GM20431 (cell line): Measurements from ENCODE around the gene EEFSEC.

ENCODE experiments used
- in situ Hi-C: fragments of 300-500 bp; cut with MseI, MboI; formaldehyde crosslinking; loops from one replicate; pipeline ENCODE4 v1.15.0; 2020; ENCODE audit warnings: low sequenced_read_pairs; ENCODE audit not compliant: unreplicated experiment

Gene EEFSEC

DNA sequence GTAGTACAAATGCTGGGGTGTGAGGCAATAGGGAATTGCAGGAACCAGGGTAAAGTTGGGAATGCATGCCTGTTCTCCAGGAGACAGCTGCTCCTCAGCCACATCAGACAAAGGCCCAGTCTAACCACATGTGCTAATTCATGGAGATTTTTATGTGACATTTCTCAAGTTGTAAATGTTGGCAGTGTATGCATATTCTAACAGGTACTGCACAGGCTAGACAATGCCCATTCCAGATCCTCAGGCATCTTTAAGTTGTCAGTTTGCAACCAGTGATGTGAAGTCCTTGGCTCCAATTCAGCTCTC lies 84.9 kb downstream of the EEFSEC start:
- in situ Hi-C loops = no loop called here

DNA sequence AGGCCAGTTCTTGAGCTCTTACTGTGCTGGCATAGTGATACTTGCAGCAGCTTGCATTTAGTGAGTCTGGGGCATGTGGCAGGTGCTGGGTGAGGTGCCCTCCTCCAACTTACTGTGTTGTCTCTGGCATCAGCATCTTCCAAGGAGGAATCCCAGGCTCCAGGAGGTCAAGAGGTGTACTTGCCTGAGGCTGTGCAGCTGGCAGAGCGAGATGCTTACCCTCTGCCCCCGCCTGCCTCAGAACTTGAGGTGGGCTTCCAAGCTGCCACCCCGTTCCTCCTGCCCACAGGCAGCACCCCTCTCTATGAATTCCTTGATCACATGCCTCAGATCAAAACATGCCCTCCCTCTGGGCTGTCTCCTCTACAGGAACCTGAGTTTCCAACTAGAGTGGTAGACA lies 86.0 kb downstream of the EEFSEC start:
- in situ Hi-C loops = no loop called here

DNA sequence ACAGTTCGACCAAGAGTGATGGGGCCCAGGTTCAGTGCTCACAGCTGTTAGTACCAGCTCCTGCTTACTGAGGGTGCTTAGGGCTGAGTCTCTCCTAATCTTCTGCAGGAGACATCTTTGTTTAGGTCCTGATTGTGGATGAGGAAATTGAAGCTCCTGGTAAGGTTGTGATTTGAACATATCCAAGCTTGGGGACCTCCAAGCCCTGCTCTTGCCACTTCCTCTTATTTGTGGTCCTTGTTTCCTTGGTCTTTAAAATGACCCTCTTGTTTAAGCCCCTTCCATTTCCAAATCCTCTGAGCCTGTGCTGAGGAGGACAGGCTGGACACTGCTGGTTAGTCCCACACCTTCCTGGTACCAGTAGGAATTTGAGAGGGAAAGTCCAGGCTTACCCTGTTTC lies 87.0 kb downstream of the EEFSEC start:
- in situ Hi-C loops = no loop called here

DNA sequence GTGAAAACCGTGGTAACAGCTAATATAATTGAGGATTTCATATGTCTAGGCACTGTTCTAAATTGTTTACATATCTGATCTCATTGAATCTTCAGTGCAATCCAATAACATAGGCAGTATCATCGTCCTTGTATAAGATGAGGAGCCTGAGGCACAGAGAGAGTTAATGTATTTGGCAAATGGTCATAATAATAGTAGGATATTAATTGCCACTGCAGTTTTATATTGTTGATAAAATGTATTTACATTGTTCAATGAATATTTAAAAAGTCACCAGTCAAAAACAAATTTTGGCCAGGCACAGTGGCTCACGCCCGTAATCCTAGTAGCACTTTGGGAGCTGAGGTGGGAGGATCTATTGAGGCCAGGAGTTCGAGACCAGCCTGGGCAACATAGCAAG lies 88.5 kb downstream of the EEFSEC start:
- in situ Hi-C loops = no loop called here

DNA sequence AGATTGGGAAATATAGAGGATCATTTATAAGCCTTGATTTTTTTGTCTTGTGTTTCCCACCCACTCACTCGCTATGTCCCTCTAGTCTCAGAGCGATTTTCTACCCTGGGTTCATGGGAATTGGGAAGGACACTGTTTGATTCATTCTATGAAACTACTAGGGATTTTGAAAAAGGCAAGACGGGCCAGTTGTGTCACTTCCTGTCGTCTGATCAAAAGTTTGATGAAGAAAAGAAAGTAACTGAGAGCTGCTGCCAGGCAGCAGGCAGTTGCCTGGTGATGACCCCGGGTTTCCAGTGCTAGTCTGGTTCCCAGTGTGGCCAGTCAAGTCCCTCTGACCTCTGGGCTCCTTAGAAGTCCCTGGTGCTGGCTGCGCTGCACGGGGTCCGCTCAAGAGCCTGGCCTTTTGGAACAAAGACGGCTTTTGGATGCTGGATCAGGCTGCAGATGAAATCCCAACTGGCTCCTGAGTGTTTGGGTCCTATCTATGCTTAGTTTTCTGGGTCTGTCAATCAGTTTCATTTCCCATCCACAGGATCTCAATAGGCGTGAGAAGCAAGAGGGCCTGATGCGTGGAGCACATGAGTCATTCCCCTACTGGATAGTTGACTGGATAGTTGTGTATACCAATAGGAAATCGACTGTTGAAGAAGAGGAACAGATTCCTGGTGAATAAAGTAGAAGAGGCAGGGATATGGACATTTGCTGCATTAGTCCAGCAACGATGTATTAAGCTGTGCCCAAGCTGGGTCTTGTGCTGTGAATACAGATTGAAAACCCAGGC lies 89.7 kb downstream of the EEFSEC start:
- in situ Hi-C loops = no loop called here

DNA sequence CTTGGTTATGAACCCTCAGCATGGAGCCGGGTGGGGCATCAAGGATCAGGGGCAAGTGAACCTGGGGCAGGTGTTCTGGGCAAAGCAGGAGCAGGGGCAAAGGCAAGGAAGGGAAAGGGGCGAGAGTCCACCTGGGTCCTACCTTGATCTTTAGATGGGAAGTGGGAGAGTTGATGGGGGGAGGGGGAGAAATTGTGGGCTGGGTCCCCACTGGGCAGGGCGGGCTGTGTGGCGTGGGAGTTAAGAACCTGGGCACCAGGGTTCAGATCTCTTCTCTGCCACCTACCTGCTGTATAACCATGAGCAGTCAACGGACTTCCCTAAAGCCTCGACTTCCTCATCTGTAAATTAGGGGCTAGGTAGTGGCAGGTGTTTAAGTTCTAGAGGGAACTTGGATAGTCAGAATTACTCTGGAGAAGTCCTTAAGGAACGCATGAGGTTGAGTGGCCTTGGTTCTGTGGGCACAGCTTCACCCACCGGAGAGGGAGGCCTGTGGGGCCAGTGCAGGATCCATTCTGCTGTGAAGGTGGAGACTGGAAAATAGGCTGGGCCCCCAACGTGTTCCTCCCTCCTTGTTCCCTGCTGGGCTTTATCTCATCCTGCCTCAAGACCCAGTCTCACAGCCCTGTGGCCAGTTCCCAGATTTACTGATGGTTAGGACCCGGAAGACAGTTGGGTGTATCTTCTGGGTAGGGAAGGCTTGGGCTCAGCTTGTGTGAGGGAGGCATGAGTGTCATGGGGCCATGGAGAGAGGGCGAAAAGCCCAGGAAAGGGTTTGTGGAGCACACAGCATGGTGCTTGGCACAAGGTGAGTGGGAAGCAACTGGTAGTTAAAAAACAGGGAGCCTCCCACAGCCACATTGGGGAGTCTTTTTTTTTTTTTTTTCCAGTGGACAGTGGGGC lies 90.6 kb downstream of the EEFSEC start:
- in situ Hi-C loops = no loop called here

DNA sequence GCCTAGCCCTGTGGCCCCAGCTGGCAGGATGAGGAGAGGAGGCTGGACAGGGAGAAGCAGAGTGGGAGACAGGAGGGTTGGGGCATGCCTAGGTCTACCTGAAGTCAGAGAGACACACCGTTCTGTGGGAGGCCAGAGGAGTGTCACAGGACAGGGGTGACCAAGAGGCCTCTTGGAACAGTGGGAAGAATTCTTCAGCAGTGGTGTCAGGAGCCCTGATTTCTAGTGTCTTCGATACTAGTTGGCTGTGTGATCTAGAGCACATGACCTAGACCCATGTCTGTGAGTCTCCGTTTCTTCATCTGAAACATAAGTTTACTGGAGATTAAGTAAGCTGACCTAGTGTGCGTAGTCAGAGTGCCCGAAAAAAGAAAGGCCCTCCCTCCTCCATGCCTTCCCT lies 92.2 kb downstream of the EEFSEC start:
- in situ Hi-C loops = no loop called here

DNA sequence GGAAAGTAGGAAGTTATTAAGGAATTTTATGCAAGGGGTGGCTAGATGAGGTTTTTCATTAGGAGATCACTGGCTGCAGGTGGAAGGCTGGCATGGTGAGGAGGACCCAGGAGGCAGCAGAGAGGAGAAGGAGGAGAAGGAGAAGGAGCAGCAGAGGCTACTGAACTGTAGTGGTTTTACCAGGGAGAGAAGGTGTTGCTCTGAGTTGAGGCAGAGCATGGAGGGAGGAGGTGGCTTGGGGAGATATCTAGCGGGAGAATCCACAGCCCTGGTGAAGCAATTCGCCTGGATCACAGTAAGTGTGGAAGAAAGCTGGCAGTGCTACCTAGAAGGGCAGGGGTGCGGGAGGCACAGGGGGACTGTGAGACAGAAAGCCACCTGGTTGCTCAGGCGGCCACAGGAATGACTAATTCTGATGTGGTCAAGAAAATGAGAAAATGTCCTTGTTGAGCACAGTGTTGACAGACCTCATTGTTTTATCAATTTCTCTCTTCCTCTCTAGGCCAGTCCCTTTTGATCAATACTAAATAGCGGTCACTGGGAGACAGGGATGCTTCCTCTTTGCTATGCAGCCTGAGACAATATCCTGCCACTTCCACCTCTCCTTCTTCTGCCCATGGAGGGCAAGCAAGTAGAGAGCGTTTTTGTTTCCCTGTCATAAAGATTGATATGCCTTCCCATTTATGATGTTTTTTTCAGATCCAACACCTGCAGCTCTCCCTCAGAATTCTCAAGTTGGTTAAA lies 94.6 kb downstream of the EEFSEC start:
- in situ Hi-C loops = no loop called here

DNA sequence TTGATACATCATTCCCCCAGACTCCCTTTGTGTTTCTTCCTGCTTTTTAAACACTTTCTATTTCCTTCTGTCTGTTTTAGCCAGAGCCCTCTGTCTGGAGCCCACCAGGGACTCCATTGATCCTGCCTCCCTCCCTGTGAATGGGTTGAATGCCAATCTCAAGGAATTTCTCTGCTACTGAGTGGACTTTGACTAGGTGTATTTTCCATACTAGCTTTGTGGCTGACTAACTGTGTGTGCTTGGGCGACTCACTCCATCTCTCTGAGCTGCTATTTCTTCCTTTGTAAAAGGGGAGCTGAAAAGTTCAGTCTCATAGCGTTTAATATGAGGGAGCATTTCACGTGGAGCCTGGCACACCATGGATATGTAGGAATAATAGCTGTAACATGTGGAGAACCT lies 98.8 kb downstream of the EEFSEC start:
- in situ Hi-C loops = no loop called here

DNA sequence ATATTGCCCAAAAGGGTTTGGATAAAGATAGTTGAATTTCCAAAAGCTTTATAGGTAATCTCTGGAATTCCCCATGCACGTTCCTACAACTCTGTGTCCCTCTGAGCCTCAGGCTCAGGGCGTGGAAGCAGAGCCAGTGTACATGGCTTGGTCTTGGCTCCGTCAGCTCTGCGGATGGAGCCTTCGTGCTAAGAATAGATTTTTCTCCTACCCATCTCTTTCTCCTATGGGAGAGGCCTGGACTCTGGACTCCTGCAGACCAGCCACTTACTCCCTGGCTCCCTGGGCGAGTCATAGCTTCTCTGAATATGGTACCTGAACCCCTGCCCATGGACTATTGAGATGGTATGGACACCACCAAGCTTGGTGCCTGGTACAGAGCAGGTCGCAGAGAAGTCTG lies 99.9 kb downstream of the EEFSEC start:
- in situ Hi-C loops = no loop called here

DNA sequence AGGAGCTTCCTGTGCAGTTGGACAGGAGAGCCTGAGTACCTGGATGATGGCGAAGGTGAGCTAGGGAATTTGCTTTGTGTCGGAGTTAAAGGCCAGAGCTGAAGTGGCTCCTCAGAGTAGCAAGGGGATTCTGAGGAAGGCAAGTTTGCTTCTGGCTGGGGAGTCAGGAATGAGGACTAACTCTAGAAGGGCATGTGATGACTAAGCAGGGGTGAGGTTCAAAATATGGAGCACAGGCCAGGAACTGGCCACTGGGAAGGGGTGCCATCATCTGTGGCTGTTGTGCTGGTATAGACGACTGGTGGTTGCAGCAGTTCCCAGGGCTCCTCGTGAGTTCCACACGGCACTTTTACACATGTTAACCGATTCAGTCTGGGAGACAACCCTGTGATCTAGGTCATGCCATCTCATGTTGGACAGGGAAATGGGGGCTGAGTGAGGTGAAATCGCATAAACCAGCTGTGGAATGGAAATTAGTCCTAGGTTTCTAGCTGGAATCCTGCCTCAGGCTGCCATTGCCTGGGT lies 100.8 kb downstream of the EEFSEC start:
- in situ Hi-C loops = no loop called here

DNA sequence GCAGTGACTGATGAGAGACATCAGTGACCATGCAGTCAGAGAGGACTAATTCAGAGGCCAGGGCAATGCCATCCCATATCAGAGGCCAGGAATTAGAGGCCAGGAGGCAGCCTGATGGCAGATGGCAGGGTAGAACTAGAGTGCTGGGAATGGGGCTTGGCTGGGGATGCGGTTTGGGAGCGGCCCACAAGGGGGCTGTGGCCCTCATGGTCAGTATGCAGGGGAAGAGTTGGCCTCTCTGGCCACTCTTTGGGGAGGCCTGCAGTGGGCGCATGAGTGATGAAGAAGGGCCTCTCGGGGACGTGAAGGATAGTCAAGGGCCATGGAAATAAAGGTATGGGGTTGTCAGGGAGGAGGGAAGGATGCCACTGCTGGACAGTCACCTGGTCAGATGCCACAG lies 101.7 kb downstream of the EEFSEC start:
- in situ Hi-C loops = no loop called here

DNA sequence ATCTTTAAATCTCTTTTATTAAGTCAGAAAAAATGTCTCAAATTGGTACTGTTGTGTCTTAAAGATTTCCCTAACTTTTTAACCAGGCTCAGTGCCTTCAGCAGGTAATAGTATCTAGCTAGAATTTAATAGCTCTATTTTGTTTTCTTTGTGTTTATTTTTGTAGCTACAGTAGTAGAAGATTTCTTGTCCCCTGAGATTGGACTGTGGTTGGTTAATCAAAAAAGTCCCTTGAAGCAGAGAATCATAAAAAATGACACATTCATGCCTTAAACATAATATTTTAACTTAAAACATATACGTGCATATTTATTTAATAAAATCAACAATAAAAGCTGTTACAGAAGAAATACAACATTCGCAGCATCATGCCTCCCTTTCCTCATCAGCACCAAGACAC lies 102.8 kb downstream of the EEFSEC start:
- in situ Hi-C loops = no loop called here

DNA sequence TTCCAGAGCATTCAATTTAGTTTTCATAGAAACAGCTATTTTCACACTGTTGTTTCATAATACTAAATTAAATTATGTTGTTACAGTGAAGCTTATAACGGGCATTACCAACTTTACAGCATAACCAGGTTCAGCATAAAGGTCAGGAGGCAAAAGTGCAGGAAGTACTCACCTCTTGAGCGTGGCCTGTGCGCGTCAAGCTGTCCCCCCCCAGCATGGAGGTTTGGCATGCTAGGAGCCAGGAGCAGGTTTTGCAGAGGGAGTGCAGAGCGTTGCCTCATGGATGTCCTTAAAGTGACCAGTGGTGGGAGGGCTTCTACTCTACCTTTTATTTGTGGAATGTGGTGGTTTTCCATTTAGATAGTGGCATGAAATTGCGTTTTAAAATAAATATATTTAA lies 104.4 kb downstream of the EEFSEC start:
- in situ Hi-C loops = no loop called here

DNA sequence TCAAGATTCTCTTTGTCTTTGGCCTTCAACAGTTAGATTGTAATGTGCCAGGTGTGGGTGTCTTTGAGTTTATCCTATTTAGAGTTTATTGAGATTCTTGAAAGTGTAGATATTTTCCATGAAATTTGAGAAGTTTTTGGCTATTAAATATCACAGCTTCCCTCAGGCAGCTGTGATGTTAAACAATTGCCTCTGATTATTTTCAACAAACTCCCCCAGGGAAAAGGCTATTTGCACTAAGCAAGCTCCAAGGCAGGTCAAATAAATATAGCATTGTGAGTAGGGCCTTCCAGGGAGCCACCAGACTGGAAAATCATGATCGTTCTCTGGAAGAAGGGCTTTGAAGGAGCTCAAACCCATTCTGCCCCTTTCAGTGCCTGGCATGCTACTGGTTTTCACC lies 107.0 kb downstream of the EEFSEC start:
- in situ Hi-C loops = no loop called here

DNA sequence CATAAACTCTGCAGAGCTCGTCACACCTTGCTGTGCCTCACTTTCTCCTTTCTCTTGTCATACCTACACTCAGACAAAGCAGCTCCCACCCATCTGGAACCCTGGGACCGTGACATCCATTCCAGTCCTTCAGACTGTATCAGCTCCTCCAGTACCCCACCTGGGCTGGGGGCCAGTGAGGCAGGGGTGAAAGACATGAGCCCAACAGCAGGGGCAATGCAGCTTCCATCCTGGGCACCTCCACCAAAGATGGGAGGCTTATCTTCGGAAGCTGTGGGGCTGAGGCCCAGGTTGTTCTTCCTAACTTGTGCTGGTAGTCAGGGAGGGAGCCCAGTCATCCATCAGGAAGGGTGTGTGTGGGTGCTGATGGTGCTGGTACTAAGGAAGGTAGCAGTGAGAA lies 109.2 kb downstream of the EEFSEC start:
- in situ Hi-C loops = no loop called here

DNA sequence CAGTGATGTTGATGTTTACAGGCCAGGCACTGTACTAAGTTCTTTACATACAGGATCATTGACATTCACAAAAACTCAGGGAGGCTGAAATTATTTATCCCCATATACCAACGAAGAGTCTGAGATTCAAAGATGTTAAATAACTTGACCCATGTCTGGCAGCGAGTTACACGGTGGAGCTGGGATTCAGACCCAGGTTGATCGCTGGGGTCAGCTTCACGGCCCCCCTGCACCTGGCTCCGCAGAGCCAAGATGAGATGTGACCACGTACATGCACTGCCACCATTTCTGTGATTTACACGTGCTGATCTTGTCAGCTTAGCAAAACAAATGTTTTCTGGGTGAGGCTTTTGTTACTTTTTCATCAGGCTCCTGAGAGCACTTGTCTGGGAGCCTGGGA lies 109.8 kb downstream of the EEFSEC start:
- in situ Hi-C loops = no loop called here

DNA sequence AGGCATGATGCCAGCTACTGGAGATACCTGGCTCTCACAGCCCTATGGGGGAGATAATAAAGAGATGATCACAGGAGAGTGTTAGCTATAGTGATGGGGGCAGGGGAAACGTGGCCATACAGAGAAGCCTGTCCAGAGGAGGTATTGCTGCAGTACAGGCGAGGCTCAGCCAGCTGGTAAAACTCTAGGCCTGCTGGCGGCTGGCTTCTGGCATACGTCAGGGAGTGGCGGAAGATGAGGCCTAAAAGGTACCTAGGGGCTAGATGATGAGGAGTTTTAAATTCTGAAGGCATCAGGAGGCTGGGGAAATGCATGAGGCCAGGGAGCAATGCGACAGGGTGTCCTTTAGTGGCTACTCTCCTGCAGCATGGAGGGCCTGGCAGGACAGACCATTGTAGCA lies 110.7 kb downstream of the EEFSEC start:
- in situ Hi-C loops = no loop called here

DNA sequence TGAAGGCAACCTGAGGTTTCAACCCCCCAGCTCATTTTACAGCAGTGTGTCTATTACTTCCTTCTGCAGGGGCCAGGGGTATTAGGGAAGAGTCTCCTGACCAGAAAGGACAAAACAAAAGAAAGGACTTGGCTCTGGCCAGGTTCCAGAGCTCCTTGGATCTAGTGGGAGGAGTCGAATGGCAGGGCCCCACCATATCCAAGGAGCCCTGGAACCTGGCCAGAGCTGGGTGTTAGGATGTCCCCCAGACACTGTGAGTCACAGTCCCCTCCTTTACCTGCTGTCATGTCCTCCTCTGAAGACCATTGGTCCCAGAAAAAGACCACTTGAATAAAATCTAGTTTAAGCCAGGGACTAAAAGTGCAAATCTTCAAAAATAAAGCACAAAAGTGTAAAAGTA lies 113.2 kb downstream of the EEFSEC start:
- in situ Hi-C loops = no loop called here

DNA sequence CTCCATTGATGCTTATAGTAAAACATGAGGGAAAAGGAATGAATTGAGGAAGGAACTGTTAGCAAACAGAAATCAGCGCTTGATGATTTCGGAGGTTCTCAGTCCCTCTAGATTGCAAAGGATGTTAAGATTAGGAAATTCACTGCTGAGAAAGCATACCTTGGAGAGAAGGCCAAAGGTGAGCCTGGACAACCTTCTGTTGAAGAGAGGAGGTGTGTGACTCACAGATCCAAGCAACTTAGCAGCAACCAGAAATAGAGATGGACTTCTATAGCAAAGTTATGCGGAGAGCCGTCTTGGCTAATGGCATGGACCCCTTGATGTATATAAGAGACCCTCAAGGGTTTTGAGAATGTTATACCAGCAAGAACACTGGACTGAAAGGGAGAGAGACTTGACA lies 114.3 kb downstream of the EEFSEC start:
- in situ Hi-C loops = no loop called here
